OCI-LY3 (cell line): Measurements from ENCODE around the gene DIP2C.

Experiments
- H2AFZ ChIP-seq: fragments of 200-600, 300-600 bp; shearing (Covaris generic); 2 replicates; pipeline ENCODE4 v1.6.0; 2014; ENCODE audit warnings: antibody characterized with exemption, low read depth, low read length
- H3K27ac ChIP-seq: fragments of 200-600, 300-600 bp; sonication (generic); 2 replicates; pipeline ENCODE4 v1.5.1; 2014; ENCODE audit warnings: mild to moderate bottlenecking, low read length, moderate library complexity, mixed read lengths
- H3K27me3 ChIP-seq: fragments of 200-600, 300-600 bp; sonication (generic); 2 replicates; pipeline ENCODE4 v1.6.1; 2014; ENCODE audit warnings: low read depth, low read length, mixed read lengths
- H3K36me3 ChIP-seq: fragments of 200-600, 300-600 bp; sonication (generic); replicated peaks from 2 replicates; pipeline ENCODE3; 2014; ENCODE audit warnings: low read depth, low read length, mixed read lengths
- H3K4me1 ChIP-seq: fragments of 300-600, 200-600 bp; sonication (generic); 2 replicates; pipeline ENCODE4 v1.6.1; 2014; ENCODE audit warnings: low read length, mixed read lengths
- H3K4me2 ChIP-seq: fragments of 200-600, 300-600 bp; sonication (generic); 2 replicates; pipeline ENCODE4 v1.6.1; 2014; ENCODE audit warnings: low read length, mixed read lengths
- H3K4me3 ChIP-seq: fragments of 300-600, 200-600 bp; sonication (generic); 2 replicates; pipeline ENCODE4 v1.5.1; 2014; ENCODE audit warnings: antibody characterized with exemption, mild to moderate bottlenecking, low read length, moderate library complexity
- H3K79me2 ChIP-seq: fragments of 300-600, 200-600 bp; shearing (Covaris generic); 2 replicates; pipeline ENCODE4 v1.6.1; 2014; ENCODE audit warnings: mild to moderate bottlenecking, low read length, mixed read lengths
- H3K9ac ChIP-seq: fragments of 300-600, 200-600 bp; shearing (Covaris generic); 2 replicates; pipeline ENCODE4 v1.6.0; 2014; ENCODE audit warnings: mild to moderate bottlenecking, low read length, moderate library complexity
- H3K9me3 ChIP-seq: fragments of 200-600, 300-600 bp; shearing (Covaris generic); 2 replicates; pipeline ENCODE4 v1.6.1; 2014; ENCODE audit warnings: low read length, mixed read lengths; ENCODE audit not compliant: insufficient read depth
- H4K20me1 ChIP-seq: fragments of 200-600, 300-600 bp; sonication (generic); 2 replicates; pipeline ENCODE4 v1.6.1; 2016; ENCODE audit warnings: low read length, mixed read lengths; ENCODE audit not compliant: insufficient read depth
- CTCF ChIP-seq: fragments of 200-600, 300-600 bp; sonication (generic); IDR thresholded peaks from 2 replicates; pipeline ENCODE4 v1.5.1; 2014; ENCODE audit warnings: antibody characterized with exemption, low read length, low read depth
- EZH2phosphoT487 ChIP-seq: fragments of 200-600 bp; shearing (Covaris generic); IDR thresholded peaks from 2 replicates; pipeline ENCODE4 v1.6.1; 2018; ENCODE audit warnings: antibody characterized with exemption, mixed run types, low read depth

Gene DIP2C

GRCh38 chr10:631266-631665, 58.2 kb downstream of the DIP2C start:
- no peak overlapping the region for H3K9ac ChIP-seq
- H3K4me2 ChIP-seq = no peak overlapping the region
- no peaks in the 10 kb centered on the region for H3K4me1 ChIP-seq
- H3K4me3 ChIP-seq = no peak overlapping the region
- H3K27ac ChIP-seq = no peak overlapping the region
- H3K27me3 ChIP-seq = no peaks in the 10 kb centered on the region
- H2AFZ ChIP-seq = no peak overlapping the region
- no peaks in the 10 kb centered on the region for H3K36me3 ChIP-seq
- no peaks in the 10 kb centered on the region for H3K9me3 ChIP-seq
- H4K20me1 ChIP-seq = no peaks in the 10 kb centered on the region
- TF ChIP-seq EZH2phosphoT487 = no peak
- no peak for TF ChIP-seq CTCF
- H3K79me2 ChIP-seq = no peaks in the 10 kb centered on the region

- Histone ChIP-seq H3K9me3 (no peaks in the 10 kb centered on the region), H3K36me3 (no peaks in the 10 kb centered on the region), H3K9ac (no peak overlapping the region), H3K79me2 (no peaks in the 10 kb centered on the region), H3K4me3 (no peak overlapping the region), H4K20me1 (no peaks in the 10 kb centered on the region), H3K27me3 (no peaks in the 10 kb centered on the region), H3K4me1 (no peaks in the 10 kb centered on the region), H3K4me2 (no peak overlapping the region), H2AFZ (no peak overlapping the region), H3K27ac (no peak overlapping the region)
- TF ChIP-seq CTCF (no peak), EZH2phosphoT487 (no peak)
Observed at GRCh38 chr10:630581-631073, 58.8 kb downstream of the DIP2C start.

- H3K4me1 ChIP-seq = no peaks in the 10 kb centered on the region
- no peaks in the 10 kb centered on the region for H3K27me3 ChIP-seq
- no peak overlapping the region for H3K27ac ChIP-seq
- H4K20me1 ChIP-seq = no peaks in the 10 kb centered on the region
- H3K4me2 ChIP-seq = no peak overlapping the region
- no peaks in the 10 kb centered on the region for H3K36me3 ChIP-seq
- H3K4me3 ChIP-seq = no peak overlapping the region
- H3K79me2 ChIP-seq = no peaks in the 10 kb centered on the region
- TF ChIP-seq EZH2phosphoT487 (no peak), CTCF (no peak)
- H2AFZ ChIP-seq = no peak overlapping the region
- H3K9ac ChIP-seq = no peak overlapping the region
- H3K9me3 ChIP-seq = no peaks in the 10 kb centered on the region
Observed at GRCh38 chr10:629186-629998, 60.1 kb downstream of the DIP2C start.

GRCh38 chr10:628386-629045, 61.0 kb downstream of the DIP2C start:
- Histone ChIP-seq H3K27me3 (no peaks in the 10 kb centered on the region), H3K4me1 (no peaks in the 10 kb centered on the region), H3K4me3 (no peak overlapping the region), H4K20me1 (no peaks in the 10 kb centered on the region), H3K27ac (no peak overlapping the region), H3K9me3 (no peaks in the 10 kb centered on the region), H2AFZ (no peak overlapping the region), H3K4me2 (no peak overlapping the region), H3K36me3 (no peaks in the 10 kb centered on the region), H3K9ac (no peak overlapping the region), H3K79me2 (no peaks in the 10 kb centered on the region)
- no peak for TF ChIP-seq EZH2phosphoT487
- TF ChIP-seq CTCF = no peak
